HCT116 (cell line): ENCODE measurements around the gene GPR61.

Experiments
- ATF3 ChIP-seq: IDR thresholded peaks from 2 replicates; pipeline ENCODE4 v1.6.1; 2012
- EZH2 ChIP-seq: fragments of 200-600 bp; sonication (generic); IDR thresholded peaks from 2 replicates; pipeline ENCODE4 v1.6.1; 2017; ENCODE audit warnings: antibody characterized with exemption, mixed run types
- EZH2phosphoT487 ChIP-seq: fragments of 200-600 bp; IDR thresholded peaks from 2 replicates; pipeline ENCODE4 v1.6.1; 2018; ENCODE audit warnings: antibody characterized with exemption, borderline replicate concordance
- POLR2A ChIP-seq: IDR thresholded peaks from 2 replicates; pipeline ENCODE4 v1.7.0; 2011; ENCODE audit warnings: borderline replicate concordance; ENCODE audit not compliant: insufficient read depth, insufficient read length; ENCODE audit errors: extremely low read depth
- POLR2AphosphoS5 ChIP-seq: IDR thresholded peaks from 2 replicates; pipeline ENCODE4 v1.6.1; 2011; ENCODE audit warnings: mild to moderate bottlenecking, low read depth, low read length, moderate library complexity
- RAD21 ChIP-seq: IDR thresholded peaks from 2 replicates; pipeline ENCODE4 v1.6.1; 2012; ENCODE audit warnings: low read depth, mild to moderate bottlenecking
- ZFX ChIP-seq: fragments of 450-650 bp; IDR thresholded peaks from 2 replicates; pipeline ENCODE4 v1.6.1; 2017
- TF ChIP-seq, protein P1 (sequence below), 3 experiments: fragments of 200-600 bp in 1 of 3; sonication (generic) in 1 of 3; IDR thresholded peaks in 2 of 3; conservative IDR thresholded peaks in 1 of 3; 2 replicates each; pipeline ENCODE4 v1.5.1; 2012 to 2017; ENCODE audit warnings: low read depth in 2 of 3, low read length in 2 of 3, antibody characterized with exemption in 1 of 3, borderline replicate concordance in 1 of 3, control low read depth in 1 of 3, mild to moderate bottlenecking in 1 of 3, mixed read lengths in 1 of 3, mixed run types in 1 of 3, moderate library complexity in 1 of 3; ENCODE audit not compliant: insufficient read depth in 1 of 3
- TF ChIP-seq, protein P2 (sequence below): IDR thresholded peaks from 2 replicates; pipeline ENCODE4 v1.6.1; 2011; ENCODE audit warnings: mild to moderate bottlenecking, low read length, moderate library complexity; ENCODE audit not compliant: insufficient replicate concordance; ENCODE audit errors: extremely low read depth

- TF ChIP-seq ZFX = no peak
- TF ChIP-seq POLR2A = no peak
- TF ChIP-seq RAD21 = no peak
- TF ChIP-seq ATF3 = no peak
- no peak for TF ChIP-seq EZH2phosphoT487
- no peak for TF ChIP-seq POLR2AphosphoS5
- TF ChIP-seq, protein P1, sequence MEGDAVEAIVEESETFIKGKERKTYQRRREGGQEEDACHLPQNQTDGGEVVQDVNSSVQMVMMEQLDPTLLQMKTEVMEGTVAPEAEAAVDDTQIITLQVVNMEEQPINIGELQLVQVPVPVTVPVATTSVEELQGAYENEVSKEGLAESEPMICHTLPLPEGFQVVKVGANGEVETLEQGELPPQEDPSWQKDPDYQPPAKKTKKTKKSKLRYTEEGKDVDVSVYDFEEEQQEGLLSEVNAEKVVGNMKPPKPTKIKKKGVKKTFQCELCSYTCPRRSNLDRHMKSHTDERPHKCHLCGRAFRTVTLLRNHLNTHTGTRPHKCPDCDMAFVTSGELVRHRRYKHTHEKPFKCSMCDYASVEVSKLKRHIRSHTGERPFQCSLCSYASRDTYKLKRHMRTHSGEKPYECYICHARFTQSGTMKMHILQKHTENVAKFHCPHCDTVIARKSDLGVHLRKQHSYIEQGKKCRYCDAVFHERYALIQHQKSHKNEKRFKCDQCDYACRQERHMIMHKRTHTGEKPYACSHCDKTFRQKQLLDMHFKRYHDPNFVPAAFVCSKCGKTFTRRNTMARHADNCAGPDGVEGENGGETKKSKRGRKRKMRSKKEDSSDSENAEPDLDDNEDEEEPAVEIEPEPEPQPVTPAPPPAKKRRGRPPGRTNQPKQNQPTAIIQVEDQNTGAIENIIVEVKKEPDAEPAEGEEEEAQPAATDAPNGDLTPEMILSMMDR (IDR thresholded peaks at IDR 0.05 in 2 of 3, conservative IDR thresholded peaks at IDR 0.05 in 1 of 3; ENCODE audit: borderline replicate concordance in 1 of 3, insufficient read depth in 1 of 3, low read depth in 2 of 3, low read length in 2 of 3) = no peak
- TF ChIP-seq, protein P2, sequence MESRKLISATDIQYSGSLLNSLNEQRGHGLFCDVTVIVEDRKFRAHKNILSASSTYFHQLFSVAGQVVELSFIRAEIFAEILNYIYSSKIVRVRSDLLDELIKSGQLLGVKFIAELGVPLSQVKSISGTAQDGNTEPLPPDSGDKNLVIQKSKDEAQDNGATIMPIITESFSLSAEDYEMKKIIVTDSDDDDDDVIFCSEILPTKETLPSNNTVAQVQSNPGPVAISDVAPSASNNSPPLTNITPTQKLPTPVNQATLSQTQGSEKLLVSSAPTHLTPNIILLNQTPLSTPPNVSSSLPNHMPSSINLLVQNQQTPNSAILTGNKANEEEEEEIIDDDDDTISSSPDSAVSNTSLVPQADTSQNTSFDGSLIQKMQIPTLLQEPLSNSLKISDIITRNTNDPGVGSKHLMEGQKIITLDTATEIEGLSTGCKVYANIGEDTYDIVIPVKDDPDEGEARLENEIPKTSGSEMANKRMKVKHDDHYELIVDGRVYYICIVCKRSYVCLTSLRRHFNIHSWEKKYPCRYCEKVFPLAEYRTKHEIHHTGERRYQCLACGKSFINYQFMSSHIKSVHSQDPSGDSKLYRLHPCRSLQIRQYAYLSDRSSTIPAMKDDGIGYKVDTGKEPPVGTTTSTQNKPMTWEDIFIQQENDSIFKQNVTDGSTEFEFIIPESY = no peak
- no peak for TF ChIP-seq EZH2
Observed at GRCh38 chr1:109542657-109543056, 3.0 kb downstream of the GPR61 start.
